Right ventricle myocardium inferior (tissue), 1 donor: ENCODE data around the gene OR2B2. TPM values are rescaled to one million over a fixed set of nuclear protein-coding genes. Genes with fewer than 3 reads are reported as not detected.

Source experiments
- ATAC-seq: fragments of 200-7000 bp; cut with Tn5 transposase; one replicate; pipeline ENCODE4 v1.9.1; 2020; ENCODE audit warnings: mild to moderate bottlenecking, moderate library complexity
- DNase-seq: peaks from one replicate; pipeline ENCODE4 v3.0.0; 2021; ENCODE audit errors: missing footprints
- intact Hi-C: fragments of 100-400 bp; cut with DNase I; formaldehyde crosslinking; loops from one replicate; pipeline ENCODE4 v1.11.0; 2022
- total RNA-seq: library from RNA; stranded (reverse); fragmentation: NEBNext Ultra II Directional; extraction: Animal tissue kit (Norgen Biotek cat#: 25700); gene quantifications from one replicate; pipeline ENCODE4 v1.2.1, GENCODE V29; 2021
- donor health status: DM: no; HTN: yes; CAD: no; lungs with severe emphysema.

OR2B2 gene
- total RNA-seq, 1 donor from 2014 or later, result not detected

GRCh38 chr6:27894839-27895762, 17.1 kb downstream of the OR2B2 start:
- DNase-seq (no peak), ATAC-seq (peak; percentile 84)
- intact Hi-C loops, result loop anchor here (1.0 to 10.0 kb wide), 5 partner anchors 57 to 764 kb away; a partner anchor contains a TSS

GRCh38 chr6:27893836-27894807, 18.1 kb downstream of the OR2B2 start:
- intact Hi-C loops, result loop anchor here (1.0 to 10.0 kb wide), 3 partner anchors 56 to 763 kb away; a partner anchor contains a TSS
- DNase-seq (peak; percentile 90), ATAC-seq (peak; percentile 86)

- peak; percentile 30 for ATAC-seq
- intact Hi-C loops, result loop anchor here (10.0 kb wide), 1 partner anchor 462 kb away; no protein-coding TSS in a partner anchor
- peak; percentile 89 for DNase-seq
These were observed 18.9 kb downstream of the OR2B2 start for GRCh38 chr6:27893059-27893835.

GRCh38 chr6:27892649-27893058, 19.5 kb downstream of the OR2B2 start:
- no peak for DNase-seq
- intact Hi-C loops, result loop anchor here (10.0 kb wide), 1 partner anchor 462 kb away; no protein-coding TSS in a partner anchor
- no peak for ATAC-seq

- no peak for DNase-seq
- no peak for ATAC-seq
- intact Hi-C loops, result loop anchor here (10.0 kb wide), 1 partner anchor 463 kb away; no protein-coding TSS in a partner anchor
These were observed 20.8 kb downstream of the OR2B2 start for GRCh38 chr6:27891320-27891875.

GRCh38 chr6:27890445-27891319, 21.5 kb downstream of the OR2B2 start:
- DNase-seq (peak; percentile 77), ATAC-seq (no peak)
- intact Hi-C loops, result loop anchor here (10.0 kb wide), 1 partner anchor 464 kb away; no protein-coding TSS in a partner anchor

GRCh38 chr6:27889628-27890444, 22.4 kb downstream of the OR2B2 start:
- DNase-seq, result no peak
- intact Hi-C loops, result loop anchor here (10.0 kb wide), 1 partner anchor 465 kb away; no protein-coding TSS in a partner anchor
- no peak for ATAC-seq

- DNase-seq (no peak), ATAC-seq (no peak)
- intact Hi-C loops, result no loop called here
These were observed 22.9 kb downstream of the OR2B2 start for GRCh38 chr6:27889275-27889627.

- intact Hi-C loops, result no loop called here
- DNase-seq (no peak), ATAC-seq (no peak)
These were observed 23.6 kb downstream of the OR2B2 start for GRCh38 chr6:27888566-27888965.

- ATAC-seq (no peak), DNase-seq (no peak)
- intact Hi-C loops, result no loop called here
These were observed 26.1 kb downstream of the OR2B2 start for GRCh38 chr6:27886073-27886472.

- ATAC-seq, result no peak
- intact Hi-C loops, result no loop called here
- no peak for DNase-seq
These were observed 29.1 kb downstream of the OR2B2 start for GRCh38 chr6:27883136-27883535.

- no peak for ATAC-seq
- intact Hi-C loops, result no loop called here
- no peak for DNase-seq
These were observed 29.6 kb downstream of the OR2B2 start for GRCh38 chr6:27882624-27883023.

GRCh38 chr6:27879837-27880236, 32.4 kb downstream of the OR2B2 start:
- no peak for DNase-seq
- intact Hi-C loops, result no loop called here
- ATAC-seq, result peak; percentile 20

- intact Hi-C loops, result loop anchor here (5.0 kb wide), 1 partner anchor 37 kb away; a partner anchor contains a TSS
- DNase-seq, result no peak
- no peak for ATAC-seq
These were observed 38.2 kb downstream of the OR2B2 start for GRCh38 chr6:27874016-27874415.

GRCh38 chr6:27873021-27873940, 38.9 kb downstream of the OR2B2 start:
- ATAC-seq, result peak; percentile 68

More at GRCh38 chr6:27873021-27873940, 38.9 kb downstream of the OR2B2 start:
- peak; percentile 83 for DNase-seq
- intact Hi-C loops, result loop anchor here (5.0 kb wide), 1 partner anchor 36 kb away; a partner anchor contains a TSS
